Activated T-cell treated with anti-CD3 and anti-CD28 coated beads for 48 hours (primary cell): Measurements from ENCODE around the gene BECN2.
"Not testable (repeated sequence)": the region's sequence is repeated elsewhere in the genome, so short reads cannot be mapped to it uniquely, and the experiment has no call there.

Source experiments
- DNase-seq: peaks from one replicate; pipeline ENCODE4 v3.0.0-alpha.2; 2020; ENCODE audit warnings: low read depth

BECN2 gene

DNA sequence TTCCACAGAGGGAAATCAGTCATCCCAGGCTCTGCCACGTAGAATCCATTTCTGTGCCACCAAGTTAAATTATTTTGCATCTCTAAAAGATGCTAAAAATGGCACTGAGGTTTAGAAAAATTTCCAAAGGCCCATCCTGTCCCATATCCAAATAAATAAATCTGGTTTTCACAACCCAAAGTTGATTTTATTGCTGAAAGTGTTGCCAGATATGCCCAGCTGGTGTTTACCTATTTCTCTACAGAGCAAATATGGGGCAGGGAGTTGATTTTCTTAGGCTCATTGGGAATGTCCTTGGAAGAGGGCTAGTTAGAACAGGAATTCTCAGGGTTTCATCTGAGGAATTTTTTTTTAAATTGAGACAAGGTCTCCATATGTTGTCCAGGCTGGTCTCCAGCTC lies 22.4 kb downstream of the BECN2 start:
- DNase-seq: no peak

DNA sequence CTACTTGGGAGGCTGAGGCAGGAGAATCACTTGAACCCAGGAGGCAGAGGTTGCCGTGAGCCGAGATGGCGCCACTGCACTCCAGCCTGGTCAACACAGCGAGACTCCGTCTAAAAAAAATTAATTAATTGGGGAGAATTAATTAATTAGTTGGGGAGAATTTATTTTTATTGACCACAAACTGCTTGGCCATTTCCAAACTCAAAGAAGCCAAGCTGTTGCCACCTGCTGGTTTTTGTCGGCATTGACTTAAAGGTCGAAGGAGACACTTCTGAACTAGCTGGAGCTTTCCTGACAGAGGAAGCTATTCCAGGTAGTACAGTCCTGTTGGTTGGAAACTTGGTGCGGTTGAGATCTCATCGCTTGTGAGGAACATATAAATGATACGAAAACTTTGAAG lies 28.2 kb downstream of the BECN2 start:
- no peak for DNase-seq

DNA sequence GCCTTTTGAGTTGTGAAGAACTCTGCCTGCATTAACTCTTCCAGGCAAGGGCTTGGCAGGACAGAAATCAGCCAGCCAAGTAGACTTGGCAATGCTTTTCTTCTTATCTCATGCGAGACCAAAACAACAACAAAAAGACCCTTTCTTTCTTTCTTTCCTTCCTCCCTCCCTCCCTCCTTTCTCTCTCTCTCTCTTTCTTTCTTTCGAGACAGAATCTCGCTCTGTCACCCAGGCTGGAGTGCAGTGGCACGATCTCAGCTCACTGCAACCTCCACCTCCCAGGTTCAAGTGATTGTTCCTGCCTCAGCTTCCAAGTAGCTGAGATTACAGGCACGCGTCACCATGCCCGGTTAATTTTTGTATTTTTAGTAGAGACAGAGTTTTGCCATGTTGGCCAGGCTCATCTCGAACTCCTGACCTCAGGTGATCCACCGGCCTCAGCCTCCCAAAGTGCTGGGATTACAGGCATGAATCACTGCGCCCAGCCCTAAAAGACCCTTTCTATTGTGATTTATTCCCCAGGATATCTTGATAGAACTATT lies 30.9 kb downstream of the BECN2 start:
- not testable (repeated sequence) for DNase-seq

DNA sequence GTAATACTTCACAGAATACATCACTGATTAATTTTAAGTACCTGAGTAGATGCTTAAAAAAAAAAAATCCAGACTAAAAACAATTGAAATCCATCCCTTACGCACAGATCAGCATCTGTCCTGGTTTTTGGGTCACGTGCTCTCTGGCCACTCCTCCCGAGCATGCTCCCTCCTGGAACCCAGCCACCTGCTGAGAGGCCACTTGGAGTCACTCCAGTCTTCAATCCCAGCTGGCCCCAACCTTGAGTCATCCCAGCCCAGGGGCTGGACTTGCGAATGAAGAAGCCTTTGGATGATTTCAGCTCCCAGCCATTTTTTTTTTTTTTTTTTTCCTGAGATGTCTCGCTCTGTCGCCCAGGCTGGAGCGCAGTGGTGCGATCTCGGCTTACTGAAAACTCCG lies 32.5 kb downstream of the BECN2 start:
- DNase-seq: no peak

DNA sequence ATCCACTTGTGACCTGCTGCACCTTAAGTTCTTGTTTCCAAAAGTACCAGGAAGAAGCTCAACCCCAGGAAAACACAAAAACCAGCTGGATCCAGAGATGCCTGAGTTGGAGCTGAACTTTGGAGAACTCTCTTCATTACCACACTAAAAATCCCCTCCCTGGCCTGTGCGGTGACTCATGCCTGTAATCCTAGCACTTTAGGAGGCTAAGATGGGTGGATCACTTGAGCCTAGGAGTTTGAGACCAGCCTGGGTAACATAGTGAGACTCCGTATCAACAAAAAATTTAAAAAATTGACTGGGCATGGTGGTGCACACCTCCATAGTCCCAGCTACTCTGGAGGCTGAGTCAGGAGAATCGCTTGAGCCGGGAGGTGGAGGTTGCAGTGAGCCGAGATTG lies 35.2 kb downstream of the BECN2 start:
- DNase-seq: no peak

DNA sequence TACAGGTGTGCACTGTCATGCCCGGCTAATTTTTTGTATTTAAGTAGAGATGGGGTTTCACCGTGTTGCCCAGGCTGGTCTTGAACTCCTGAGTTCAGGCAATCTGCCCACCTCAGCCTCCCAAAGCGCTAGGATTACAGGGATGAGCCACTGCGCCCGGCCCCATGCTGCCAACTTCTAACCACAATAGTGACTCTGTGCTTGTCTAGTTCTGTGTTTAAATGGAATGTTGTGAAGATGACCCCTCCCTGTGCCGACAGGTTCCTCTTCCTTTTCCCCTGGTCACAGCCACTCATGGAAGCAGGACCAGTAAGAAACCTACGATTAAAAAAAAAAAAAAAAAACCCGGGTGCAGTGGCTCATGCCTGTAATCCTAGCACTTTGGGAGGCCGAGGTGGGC lies 36.6 kb downstream of the BECN2 start:
- no peak for DNase-seq

DNA sequence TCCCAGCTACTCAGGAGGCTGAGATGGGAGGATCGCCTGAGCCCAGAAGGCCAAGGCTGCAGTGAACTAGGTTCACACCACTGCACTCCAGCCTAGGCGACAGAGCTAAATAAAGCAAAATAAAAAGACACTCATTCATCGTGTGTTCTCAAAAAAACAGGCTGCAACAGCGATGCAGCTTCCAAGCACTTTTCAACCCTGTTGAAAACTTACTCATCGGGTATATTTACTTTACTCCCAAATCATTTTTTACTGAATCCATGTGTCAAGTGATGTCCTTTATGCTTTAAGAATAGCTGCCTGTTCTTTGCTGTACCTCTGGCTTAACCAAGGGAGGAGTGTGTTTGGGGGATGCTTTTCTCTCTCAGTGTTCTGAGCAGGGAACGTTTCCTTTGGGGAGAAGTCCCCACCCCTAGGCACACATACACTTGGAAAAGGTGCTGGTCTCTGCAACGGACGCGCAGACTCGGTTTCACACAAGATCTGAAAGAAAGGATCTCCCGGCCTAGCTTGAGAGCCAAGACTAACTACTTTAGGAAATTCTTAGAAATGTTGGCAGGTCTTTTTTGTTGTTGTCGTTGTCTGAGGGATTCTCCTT lies 39.9 kb downstream of the BECN2 start:
- DNase-seq: no peak

DNA sequence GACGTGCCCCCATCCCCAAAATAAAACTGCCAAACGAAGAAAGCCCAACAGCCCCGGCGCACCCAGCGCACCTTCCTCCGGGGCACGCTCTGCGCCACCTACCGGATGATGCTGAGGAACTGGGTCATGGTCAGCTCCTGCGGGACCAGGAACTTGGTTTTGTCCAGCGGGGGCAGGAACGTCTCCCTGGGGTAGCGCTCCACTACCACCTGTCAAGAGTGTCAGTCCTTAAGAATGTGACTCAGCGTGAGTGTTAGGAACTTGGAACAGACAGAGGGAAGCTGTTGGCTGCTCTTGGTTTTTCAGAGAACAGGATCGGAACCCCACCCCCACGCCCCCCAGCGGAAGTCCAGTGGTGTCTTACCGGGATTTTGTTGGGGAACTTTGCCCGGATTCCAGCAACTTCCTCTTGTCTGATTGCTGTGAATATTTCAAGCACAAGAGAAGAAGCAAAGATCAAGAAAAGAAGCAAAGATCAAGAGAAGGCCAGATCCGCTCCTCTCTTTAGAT lies 40.9 kb downstream of the BECN2 start:
- peak; percentile 35 for DNase-seq

DNA sequence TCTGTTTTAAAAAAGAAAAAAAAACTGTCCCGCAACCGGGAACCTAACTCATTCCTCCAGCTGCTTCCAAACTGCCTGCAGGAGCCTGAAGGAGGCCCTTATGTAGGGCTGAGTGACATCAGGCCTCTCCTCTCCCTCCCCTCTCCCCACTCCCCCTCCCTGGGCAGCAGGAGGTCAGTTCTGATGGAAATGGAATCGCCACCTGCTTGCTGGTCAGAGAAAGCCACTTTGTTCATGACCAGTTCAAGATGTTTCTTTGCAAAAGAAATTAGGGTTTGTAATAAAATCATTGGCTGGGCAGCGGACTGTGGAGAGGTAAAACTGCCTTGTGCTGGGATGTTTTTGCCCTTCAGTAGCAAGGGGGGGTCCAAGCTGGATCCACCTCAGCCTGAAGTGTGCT lies 41.5 kb downstream of the BECN2 start, which contains the start of gene MAP1LC3C:
Gene MAP1LC3C, minus strand, starts transcription at position 73 of the 400 bp plus-strand sequence. CDS start 90 bp downstream, outside the sequence.
- DNase-seq: no peak

DNA sequence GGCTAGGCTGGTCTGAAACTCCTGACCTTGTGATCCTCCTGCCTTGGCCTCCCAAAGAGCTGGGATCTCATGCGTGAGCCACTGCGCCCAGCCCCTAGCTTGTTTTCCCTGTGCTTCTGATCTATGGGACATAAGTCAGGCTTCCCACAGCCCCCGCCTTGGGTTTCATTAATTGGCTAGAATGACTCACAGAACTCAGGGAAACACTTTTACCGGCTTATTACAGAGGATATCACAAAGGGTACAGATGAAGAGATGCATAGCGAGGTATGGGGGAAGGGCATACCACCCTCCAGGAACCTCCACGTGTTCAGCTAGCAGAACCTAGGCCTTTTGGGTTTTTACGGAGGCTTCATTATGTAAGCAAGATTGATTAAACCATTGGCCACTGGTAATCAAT lies 42.9 kb downstream of the BECN2 start:
- no peak for DNase-seq

DNA sequence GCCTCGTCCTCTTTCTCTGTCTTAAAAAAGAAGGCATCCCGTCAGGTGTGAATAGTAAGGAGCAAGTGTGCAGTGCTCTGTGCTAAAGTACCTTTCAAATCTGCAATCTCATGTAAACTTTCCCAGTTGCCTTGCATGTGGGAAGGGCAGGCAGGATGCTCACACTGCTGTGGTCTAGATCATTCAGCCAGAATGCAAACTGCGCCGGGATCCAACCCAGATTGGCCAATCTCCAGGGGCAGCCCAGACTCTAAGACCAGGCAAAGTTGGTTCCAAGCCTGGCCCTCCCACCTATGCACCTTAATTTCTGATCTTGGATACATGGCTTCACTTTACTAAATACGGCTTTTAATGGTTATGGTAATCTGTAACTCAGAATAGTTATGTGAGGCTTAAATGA lies 44.5 kb downstream of the BECN2 start:
- DNase-seq: no peak

DNA sequence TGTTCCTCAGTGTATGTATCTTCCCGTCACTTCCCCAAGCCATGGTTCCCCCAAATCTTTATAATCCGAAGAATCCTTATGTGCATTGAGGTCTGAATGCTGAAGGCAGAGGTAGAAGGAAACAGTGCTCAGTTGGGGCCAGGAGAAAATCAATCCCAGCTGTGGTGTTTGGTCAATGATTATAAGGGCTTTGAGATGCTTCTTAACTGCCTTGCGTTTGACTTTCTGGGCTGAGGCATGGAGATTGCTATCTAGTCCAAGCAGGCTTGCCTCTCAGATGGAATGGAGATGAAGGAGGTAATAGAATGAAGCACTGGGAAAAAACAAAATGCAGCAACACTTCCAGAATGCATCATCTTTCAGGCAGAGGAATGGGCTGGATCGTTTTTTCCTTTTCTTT lies 44.9 kb downstream of the BECN2 start:
- no peak for DNase-seq

DNA sequence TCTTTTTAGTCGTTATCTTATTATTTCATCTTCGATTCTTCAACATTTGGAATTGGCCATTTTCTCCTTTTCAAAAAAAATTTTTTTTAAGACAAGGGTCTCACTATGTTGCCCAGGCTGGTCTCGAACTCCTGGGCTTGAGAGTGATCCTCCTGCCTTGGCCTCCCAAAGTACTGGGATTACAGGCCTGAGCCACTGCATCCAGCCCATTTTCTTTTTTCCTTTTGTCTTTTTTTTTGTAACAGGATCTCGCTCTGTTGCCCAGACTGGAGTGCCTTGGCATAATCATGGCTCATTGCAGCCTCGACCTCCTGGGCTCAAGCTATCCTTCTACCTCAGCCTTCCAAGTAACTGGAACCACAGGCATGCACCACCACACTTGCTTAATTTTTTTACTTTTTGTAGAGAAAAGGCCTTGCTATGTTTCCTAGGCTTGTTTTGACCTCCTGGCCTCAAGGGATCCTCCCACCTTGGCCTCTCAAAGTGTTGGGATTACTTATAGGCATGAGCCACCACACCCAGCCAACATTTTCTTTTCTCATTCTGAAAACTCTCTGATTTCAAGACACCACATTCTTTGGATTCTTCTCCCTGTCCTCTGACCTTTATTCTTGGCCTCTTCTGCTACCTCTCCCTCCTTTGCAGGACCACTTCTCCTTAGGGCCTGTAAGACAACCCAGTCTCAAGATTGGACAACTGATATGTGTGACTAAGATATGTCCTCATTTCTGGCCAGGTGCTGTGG lies 47.4 kb downstream of the BECN2 start:
- DNase-seq: no peak

DNA sequence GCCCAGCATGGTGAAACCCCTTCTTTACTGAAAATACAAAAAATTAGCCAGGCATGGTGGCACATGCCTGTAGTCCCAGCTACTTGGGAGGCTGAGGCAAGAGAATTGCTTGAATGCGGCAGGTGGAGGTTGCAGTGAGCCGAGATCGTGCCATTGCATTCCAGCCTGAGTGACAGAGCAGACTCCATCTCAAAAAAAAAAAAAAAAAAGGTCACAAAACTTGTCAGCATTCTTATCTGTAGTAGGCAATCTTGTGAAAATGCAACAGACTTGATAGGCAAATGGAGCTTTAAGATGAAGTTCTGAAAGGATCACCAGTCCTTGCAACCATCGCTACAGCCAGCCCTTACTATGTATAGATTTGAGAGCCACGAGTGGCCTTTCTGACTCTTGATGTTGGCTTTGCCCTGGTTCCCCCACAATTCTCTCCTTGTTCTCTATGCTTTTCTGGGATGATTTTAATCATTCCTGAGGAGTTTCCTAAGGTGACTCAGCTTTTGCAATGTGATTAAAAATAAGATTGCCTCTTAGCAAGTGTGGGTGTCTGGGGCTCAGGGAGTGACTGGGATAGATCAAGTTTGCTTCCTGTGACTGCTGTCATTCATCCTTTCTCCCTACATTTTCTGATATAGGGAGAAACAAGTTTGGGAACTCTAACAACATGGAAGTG lies 48.4 kb downstream of the BECN2 start:
- DNase-seq: no peak

DNA sequence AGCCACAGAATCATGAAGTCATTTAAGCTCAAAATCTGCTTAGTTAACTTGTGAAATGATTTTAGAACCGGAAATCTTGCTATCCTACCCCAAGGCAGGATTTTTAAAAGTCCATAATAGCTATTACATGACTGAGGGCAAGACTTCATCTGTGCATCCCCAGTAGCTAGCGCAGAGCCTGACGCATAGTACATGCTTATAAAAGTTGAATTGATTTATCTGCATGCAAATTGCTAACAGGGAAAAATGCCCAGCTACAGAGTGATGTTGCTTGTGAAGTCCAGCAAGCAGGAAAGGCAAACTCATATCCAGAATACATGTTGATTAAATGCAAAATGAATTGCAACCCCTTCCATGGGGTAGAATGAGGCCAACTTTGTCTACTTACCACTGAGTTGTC lies 49.4 kb downstream of the BECN2 start:
- DNase-seq: no peak
